Measurements from ENCODE around the gene FLT3.

- TF ChIP-seq NR2C1 (IDR thresholded peaks at IDR 0.05) = no peak
- no peak for TF ChIP-seq TAF1 (IDR thresholded peaks at IDR 0.05; ENCODE audit: borderline replicate concordance, low read depth, low read length)
- no peak for TF ChIP-seq BHLHE40 (IDR thresholded peaks at IDR 0.05; ENCODE audit: borderline replicate concordance in 1 of 2, low read depth in 2 of 2, low read length in 1 of 2)
- TF ChIP-seq JUND (IDR thresholded peaks at IDR 0.05; ENCODE audit: low read depth, low read length) = no peak
- TF ChIP-seq POLR2A (IDR thresholded peaks at IDR 0.05; ENCODE audit: low read depth, low read length) = no peak
- TF ChIP-seq ZBTB4 (CRISPR knock-in tag; IDR thresholded peaks at IDR 0.05) = no peak
- no peak for TF ChIP-seq NKRF (conservative IDR thresholded peaks at IDR 0.05)
Observed at GRCh38 chr13:28049215-28049614, 51.2 kb downstream of the FLT3 start.
